NB4 (cell line): ENCODE measurements around the gene RICTOR.

Experiments used
- DNase-seq: peaks from one replicate; pipeline ENCODE4 v3.0.0; 2010; ENCODE audit warnings: low read depth
- H3K4me3 ChIP-seq: one replicate; pipeline ENCODE4 v1.5.1; 2011; ENCODE audit warnings: mild to moderate bottlenecking, low read depth, low read length, moderate library complexity
- MYC ChIP-seq: IDR thresholded peaks from 2 replicates; pipeline ENCODE4 v1.6.1; 2011; ENCODE audit warnings: low read depth, low read length
- POLR2A ChIP-seq: IDR thresholded peaks from 2 replicates; pipeline ENCODE4 v1.6.1; 2011; ENCODE audit warnings: mild to moderate bottlenecking; ENCODE audit not compliant: insufficient read length; ENCODE audit errors: extremely low read depth
- TF ChIP-seq, protein P1 (sequence below): IDR thresholded peaks from 2 replicates; pipeline ENCODE4 v1.6.1; 2011; ENCODE audit warnings: low read depth, low read length
- TF ChIP-seq, protein P2 (sequence below): IDR thresholded peaks from one replicate; pipeline ENCODE4 v1.5.1; 2012; ENCODE audit warnings: low read depth, low read length

Gene RICTOR

DNA sequence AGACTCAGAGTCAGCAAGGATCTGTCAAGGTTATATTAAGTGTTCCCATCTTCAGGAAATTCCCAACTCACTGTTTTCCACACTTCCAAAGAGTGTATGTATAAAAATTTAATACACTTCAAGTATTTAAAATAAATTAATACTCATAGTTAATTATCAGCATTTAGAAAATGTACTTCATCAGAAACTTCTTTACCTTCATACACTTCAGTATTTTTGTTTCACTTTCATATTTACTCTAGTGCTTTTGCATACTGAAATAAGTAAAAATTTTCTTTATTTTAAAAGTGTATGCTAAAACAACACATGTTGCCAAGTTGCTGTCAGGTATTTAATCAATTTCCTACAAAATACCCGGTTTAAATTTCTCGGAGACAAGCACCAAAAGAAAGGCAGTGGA, 16.5 kb downstream of the RICTOR start:
- TF ChIP-seq MYC (no peak), POLR2A (no peak)
- TF ChIP-seq, protein P1, sequence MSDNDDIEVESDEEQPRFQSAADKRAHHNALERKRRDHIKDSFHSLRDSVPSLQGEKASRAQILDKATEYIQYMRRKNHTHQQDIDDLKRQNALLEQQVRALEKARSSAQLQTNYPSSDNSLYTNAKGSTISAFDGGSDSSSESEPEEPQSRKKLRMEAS, result no peak
- TF ChIP-seq, protein P2, sequence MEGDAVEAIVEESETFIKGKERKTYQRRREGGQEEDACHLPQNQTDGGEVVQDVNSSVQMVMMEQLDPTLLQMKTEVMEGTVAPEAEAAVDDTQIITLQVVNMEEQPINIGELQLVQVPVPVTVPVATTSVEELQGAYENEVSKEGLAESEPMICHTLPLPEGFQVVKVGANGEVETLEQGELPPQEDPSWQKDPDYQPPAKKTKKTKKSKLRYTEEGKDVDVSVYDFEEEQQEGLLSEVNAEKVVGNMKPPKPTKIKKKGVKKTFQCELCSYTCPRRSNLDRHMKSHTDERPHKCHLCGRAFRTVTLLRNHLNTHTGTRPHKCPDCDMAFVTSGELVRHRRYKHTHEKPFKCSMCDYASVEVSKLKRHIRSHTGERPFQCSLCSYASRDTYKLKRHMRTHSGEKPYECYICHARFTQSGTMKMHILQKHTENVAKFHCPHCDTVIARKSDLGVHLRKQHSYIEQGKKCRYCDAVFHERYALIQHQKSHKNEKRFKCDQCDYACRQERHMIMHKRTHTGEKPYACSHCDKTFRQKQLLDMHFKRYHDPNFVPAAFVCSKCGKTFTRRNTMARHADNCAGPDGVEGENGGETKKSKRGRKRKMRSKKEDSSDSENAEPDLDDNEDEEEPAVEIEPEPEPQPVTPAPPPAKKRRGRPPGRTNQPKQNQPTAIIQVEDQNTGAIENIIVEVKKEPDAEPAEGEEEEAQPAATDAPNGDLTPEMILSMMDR, result no peak
- no peak overlapping the region for H3K4me3 ChIP-seq
- no peak for DNase-seq

DNA sequence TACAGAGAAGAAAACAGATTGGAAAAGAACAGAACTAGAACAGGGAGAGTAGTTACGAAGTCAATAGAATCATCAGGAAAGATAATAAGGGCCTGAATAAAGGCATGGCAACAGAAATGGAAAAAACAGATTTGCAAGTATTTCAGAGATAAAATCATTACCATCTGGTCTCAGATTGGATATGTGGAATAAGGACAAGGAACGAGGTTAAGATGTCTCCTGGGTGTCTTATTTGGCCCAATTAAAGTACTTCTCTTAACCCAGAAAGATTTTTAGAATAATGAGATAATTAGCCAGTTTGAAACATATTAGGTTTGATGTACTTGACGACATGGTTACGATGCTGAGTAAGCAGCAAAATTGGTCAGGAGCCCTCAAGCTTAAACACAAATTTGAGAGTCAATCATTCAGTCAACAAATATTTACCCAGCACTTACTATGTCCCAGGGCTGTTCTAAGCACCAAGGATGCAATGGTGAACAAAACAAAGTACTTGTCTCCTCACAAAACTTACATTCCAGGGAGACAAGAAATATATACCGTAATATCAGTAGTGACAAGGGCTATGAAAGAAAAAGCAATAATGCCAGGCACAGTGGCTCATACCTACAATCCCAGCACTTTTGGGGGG, 18.3 kb downstream of the RICTOR start:
- no peak overlapping the region for H3K4me3 ChIP-seq
- no peak for TF ChIP-seq POLR2A
- TF ChIP-seq, protein P1, result no peak
- no peak for TF ChIP-seq MYC
- TF ChIP-seq, protein P2, result no peak
- no peak for DNase-seq

DNA sequence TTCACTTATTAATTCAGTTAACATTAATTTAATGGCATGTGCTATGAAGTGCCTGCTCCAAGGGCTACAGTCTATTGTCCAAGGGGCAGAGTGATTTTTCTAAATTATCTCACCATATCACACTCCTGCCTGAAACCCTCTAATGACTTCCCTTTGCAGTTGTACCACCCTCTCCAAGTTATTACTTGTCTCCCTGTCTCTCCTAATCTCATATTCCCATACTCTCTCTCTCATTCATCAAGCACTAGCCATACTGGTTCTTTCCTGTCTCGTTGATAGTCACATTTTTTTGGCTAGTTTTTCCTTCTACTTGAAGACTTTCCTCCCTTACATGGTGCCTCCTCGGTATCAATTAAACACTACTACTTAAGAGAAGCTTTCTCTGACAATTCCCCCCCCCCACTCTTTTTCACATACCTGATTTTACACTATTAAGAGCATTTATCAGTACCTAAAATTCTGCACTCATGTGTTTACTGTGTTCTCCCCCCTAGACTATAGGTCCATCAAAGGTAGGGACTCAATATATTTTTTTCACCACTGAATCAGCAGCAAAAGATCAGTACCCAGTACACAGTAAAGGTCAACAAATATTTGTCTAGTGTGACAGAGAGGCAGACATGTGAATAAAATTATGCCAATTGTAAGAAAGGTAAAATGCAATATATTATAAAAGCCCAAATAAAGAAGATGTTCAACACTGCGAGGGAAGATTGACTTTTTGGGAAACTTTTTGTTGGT, 19.0 kb downstream of the RICTOR start:
- DNase-seq, result no peak
- H3K4me3 ChIP-seq, result no peak overlapping the region
- TF ChIP-seq, protein P1, result no peak
- TF ChIP-seq, protein P2, result no peak
- TF ChIP-seq MYC (no peak), POLR2A (no peak)

DNA sequence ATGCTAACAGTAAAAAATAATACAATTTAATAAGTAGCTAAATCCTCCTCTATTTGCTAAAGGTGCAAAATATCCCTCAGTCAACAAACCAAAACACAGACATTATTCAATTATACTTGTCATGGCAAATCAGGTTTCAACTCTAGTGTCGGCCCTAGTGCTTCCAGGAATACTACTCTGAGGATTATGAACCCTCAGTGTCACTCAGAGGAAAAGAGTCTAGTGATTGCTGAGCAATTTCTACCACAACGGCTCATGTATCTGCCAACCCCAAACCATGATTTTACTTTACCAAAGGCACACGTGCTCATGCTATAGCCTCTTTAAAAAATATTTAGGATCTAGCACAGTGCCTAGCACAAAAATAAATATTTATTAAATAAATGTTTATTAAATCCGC, 21.0 kb downstream of the RICTOR start:
- no peak for TF ChIP-seq MYC
- no peak for DNase-seq
- no peak overlapping the region for H3K4me3 ChIP-seq

DNA sequence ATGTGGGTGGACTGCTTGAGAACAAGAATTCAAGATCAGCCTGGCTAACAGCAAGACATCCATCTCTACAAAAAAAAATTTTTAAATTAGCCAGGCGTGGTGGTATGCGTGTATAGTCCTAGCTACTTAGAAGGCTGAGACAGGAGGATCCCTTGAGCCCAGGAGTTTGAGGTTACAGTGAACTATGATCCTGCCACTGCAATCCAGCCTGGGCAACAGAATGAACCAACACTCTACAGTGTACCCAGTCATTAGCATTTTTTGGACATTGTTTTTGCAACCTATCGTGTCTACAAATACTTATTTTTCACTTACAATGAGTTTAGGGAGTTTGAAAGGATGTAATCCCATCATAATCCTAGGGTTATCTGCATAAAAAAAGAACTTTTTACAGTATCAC, 22.1 kb downstream of the RICTOR start:
- TF ChIP-seq POLR2A, result no peak
- TF ChIP-seq MYC, result no peak
- TF ChIP-seq, protein P2, result no peak
- TF ChIP-seq, protein P1, result no peak
- no peak overlapping the region for H3K4me3 ChIP-seq
- DNase-seq, result no peak

DNA sequence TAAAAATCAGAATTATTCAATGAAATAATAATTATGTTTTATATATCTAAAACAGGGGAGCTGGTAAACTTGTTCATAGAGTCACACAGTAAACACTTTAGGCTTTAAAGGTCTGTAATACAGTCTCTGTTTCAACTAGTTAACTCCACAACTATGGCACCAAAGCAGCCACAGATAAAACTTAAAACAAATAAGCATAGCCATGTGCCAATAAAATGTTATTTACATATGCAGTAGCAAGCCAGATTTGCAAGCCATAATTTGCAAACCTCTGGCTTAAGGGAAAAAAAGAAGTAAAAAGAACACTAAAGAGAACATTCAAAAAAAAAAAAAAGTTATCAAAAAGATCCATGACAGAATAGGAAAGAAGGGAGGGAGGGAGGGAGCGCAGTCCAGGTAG, 24.9 kb downstream of the RICTOR start:
- no peak for DNase-seq
- no peak for TF ChIP-seq MYC
- TF ChIP-seq, protein P2, result no peak
- TF ChIP-seq, protein P1, result no peak
- no peak for TF ChIP-seq POLR2A
- H3K4me3 ChIP-seq, result no peak overlapping the region
